SHP77 treated with DMSO at 0.1 percent for 48 hours (cell line): Measurements from ENCODE around the gene BMERB1.

Experiments used
- DNase-seq: peaks from one replicate; lab custom pipeline; 2025; lab: John Stamatoyannopoulos, UW

The BMERB1 gene

GRCh38 chr16:15613676-15614075 lies 179.3 kb downstream of the BMERB1 start:
- DNase-seq, result no peak

GRCh38 chr16:15616012-15616411 lies 181.6 kb downstream of the BMERB1 start:
- DNase-seq, result no peak

GRCh38 chr16:15616475-15617165 lies 182.2 kb downstream of the BMERB1 start:
- no peak for DNase-seq

GRCh38 chr16:15617901-15618300 lies 183.5 kb downstream of the BMERB1 start:
- no peak for DNase-seq

- DNase-seq, result no peak
Observed at GRCh38 chr16:15618392-15618791, 184.0 kb downstream of the BMERB1 start.

- DNase-seq, result no peak
Observed at GRCh38 chr16:15620611-15621195, 186.3 kb downstream of the BMERB1 start.

GRCh38 chr16:15621456-15621855 lies 187.1 kb downstream of the BMERB1 start:
- no peak for DNase-seq

GRCh38 chr16:15621889-15622288 lies 187.5 kb downstream of the BMERB1 start:
- no peak for DNase-seq

GRCh38 chr16:15631730-15632409 lies 197.5 kb downstream of the BMERB1 start:
- DNase-seq, result no peak

- no peak for DNase-seq
Observed at GRCh38 chr16:15635926-15636325, 201.5 kb downstream of the BMERB1 start.

GRCh38 chr16:15636392-15636873 lies 202.0 kb downstream of the BMERB1 start:
- no peak for DNase-seq
